Thyroid gland (tissue), 4 donors: Measurements from ENCODE around the gene MED27.

Experiments used
- POLR2A ChIP-seq, 2 donors: fragments of 450-650 bp; IDR thresholded peaks; one replicate each; pipeline ENCODE4 v1.6.1; 2017; ENCODE audit warnings: antibody characterized with exemption in 2 of 2, mild to moderate bottlenecking in 2 of 2, moderate library complexity in 1 of 2
- TF ChIP-seq, protein P1 (sequence below), 6 experiments: fragments of 200-600 bp in 3 of 6; fragments of 450-650 bp in 3 of 6; sonication (generic) in 3 of 6; IDR thresholded peaks; one replicate each; pipeline ENCODE4 v1.5.1; 2016 to 2019; ENCODE audit warnings: antibody characterized with exemption in 6 of 6, mild to moderate bottlenecking in 2 of 6, inconsistent platforms in 1 of 6, moderate library complexity in 1 of 6

DNA sequence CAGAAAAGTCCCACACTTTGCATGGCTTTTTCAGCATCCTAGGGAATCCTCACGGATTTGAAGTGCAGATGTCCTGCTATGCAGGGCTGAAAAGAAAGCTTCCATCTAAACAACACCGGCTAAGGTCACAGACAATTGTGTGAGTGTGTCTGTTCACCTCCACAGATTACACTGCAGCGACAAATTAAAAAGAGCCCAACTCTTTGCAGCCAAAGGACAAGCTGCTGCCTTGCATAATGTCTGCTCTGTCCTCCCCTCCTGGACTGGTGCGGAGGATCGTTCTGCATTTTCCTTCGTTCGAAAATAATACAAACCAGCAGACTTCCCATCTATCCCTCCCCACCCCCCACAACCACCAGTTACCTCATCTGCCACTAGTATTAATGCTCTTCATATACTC, 169.1 kb downstream of the MED27 start:
- TF ChIP-seq, protein P1, sequence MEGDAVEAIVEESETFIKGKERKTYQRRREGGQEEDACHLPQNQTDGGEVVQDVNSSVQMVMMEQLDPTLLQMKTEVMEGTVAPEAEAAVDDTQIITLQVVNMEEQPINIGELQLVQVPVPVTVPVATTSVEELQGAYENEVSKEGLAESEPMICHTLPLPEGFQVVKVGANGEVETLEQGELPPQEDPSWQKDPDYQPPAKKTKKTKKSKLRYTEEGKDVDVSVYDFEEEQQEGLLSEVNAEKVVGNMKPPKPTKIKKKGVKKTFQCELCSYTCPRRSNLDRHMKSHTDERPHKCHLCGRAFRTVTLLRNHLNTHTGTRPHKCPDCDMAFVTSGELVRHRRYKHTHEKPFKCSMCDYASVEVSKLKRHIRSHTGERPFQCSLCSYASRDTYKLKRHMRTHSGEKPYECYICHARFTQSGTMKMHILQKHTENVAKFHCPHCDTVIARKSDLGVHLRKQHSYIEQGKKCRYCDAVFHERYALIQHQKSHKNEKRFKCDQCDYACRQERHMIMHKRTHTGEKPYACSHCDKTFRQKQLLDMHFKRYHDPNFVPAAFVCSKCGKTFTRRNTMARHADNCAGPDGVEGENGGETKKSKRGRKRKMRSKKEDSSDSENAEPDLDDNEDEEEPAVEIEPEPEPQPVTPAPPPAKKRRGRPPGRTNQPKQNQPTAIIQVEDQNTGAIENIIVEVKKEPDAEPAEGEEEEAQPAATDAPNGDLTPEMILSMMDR (IDR thresholded peaks at IDR 0.05): no peak
- TF ChIP-seq POLR2A (IDR thresholded peaks at IDR 0.05): no peak
